Measurements from ENCODE around the gene BEX4. TPM values are rescaled to one million over a fixed set of nuclear protein-coding genes. Genes with fewer than 3 reads are reported as not detected.

BEX4 gene
- total and polyA plus RNA-seq, 2 of the 8 experiments (the other 6 are each of a cell fraction or from before 2014, with no cell fraction given): 27.2 to 45.1 TPM

DNA sequence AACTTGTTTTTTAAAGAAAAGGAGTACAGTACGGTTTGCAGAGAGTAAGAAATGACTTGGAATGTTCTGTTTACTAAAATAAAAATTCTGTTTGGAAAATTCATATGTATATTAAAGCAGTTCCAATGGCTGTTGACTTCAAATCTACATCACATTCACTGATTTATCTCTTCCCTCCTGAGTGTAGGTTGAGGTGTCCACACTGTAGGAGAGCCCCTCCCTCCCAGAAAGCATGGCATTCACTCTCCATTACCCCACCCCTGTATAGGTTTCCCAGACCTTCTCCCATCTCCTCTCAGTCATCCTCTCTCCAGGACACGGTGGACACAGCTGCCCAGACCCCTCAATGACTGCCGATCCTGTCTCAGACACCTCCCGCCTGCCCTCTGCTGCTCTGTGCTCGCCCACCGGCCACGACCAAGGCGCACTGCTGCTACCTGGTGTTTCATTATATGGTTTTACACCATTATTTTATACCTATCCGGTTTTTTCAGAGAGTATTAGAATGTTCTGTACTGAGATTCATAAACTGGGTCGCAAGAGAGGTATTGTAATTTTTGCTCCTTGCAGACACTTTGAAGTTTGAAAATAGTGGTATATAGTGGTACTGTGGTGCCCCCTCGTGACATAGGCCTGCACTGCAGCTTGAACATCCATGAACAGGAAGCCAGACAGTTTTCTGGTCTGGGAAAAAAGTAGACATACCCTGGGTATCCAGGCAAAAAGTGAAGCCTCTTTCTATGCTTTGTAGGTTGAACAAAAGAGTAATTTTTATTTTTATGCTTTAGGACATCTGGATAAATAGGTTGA lies 38.8 kb upstream of the BEX4 start:
- H2BK5ac ChIP-seq (ENCODE audit: low read depth, low read length): no peak overlapping the region
- H3K14ac ChIP-seq (ENCODE audit: insufficient read length): no peak overlapping the region
- H2BK12ac ChIP-seq (ENCODE audit: low read depth, low read length): no peak overlapping the region
- H3K9me3 ChIP-seq (ENCODE audit: insufficient read depth in 2 of 2, low read depth in 1 of 2, low read length in 1 of 2): no peaks in the 10 kb centered on the region
- H4K5ac ChIP-seq (ENCODE audit: insufficient read length, low read depth, low read length): no peak overlapping the region
- H4K20me1 ChIP-seq (replicated peaks in 1 of 2; ENCODE audit: control insufficient read depth in 1 of 2, insufficient read depth in 2 of 2, low read length in 2 of 2): no peaks in the 10 kb centered on the region
- H4K91ac ChIP-seq (replicated peaks; ENCODE audit: insufficient read length, low read length): no peak overlapping the region
- H3K4me2 ChIP-seq (ENCODE audit: insufficient read depth in 1 of 2, low read depth in 2 of 2, low read length in 2 of 2): no peak overlapping the region; a peak in 2 of 4 replicates
- H3K23ac ChIP-seq (ENCODE audit: insufficient read length): no peak overlapping the region
- DNase-seq (ENCODE audit: low read depth in 1 of 2, low spot score in 2 of 2) (peak in 1 of 2 experiments; percentile 70), FAIRE-seq (peak; percentile 90)
- 49% methylated on average over 9 of the region's 11 CpGs; no CpG with 5 or more reads in 1 of the 2 experiments for WGBS, 2 experiments (ENCODE audit: extremely low coverage in 1 of 2, insufficient coverage in 1 of 2, insufficient read length in 1 of 2, insufficient replicate concordance in 2 of 2, low coverage in 1 of 2, low lambda C conversion rate in 2 of 2, missing lambda C conversion rate in 1 of 2)
- no peak overlapping the region for H2AFZ ChIP-seq (ENCODE audit: low read length)
- no peak overlapping the region for H4K8ac ChIP-seq (ENCODE audit: extremely low read depth, insufficient read depth, low read length)
- CTCF ChIA-PET (ENCODE audit: partially characterized antibody): interaction anchor here (0.6 to 4.2 kb wide), 16 partner anchors 8 to 320 kb away, joined by 3 to 40 read pairs (median 3); no protein-coding TSS in a partner anchor
- H3K4me3 ChIP-seq (ENCODE audit: extremely low read depth in 1 of 4, insufficient read depth in 2 of 4, low read depth in 3 of 4, low read length in 4 of 4): peak overlapping the region in 1 of 4 experiments; percentile 30; a peak in 1 of 8 replicates
- no peak overlapping the region for H3K56ac ChIP-seq (replicated peaks; ENCODE audit: insufficient read length, low read depth, low read length)
- no peaks in the 10 kb centered on the region; a peak in 1 of 7 replicates for H3K4me1 ChIP-seq (replicated peaks in 1 of 4; ENCODE audit: control insufficient read depth in 3 of 4, insufficient read depth in 4 of 4, low read length in 3 of 4)
- no peak overlapping the region for H2BK15ac ChIP-seq (ENCODE audit: low read length)
- H3K27ac ChIP-seq (ENCODE audit: low read depth, low read length): no peak overlapping the region
- no peak overlapping the region for H2AK5ac ChIP-seq (ENCODE audit: low read depth, low read length)
- no peaks in the 10 kb centered on the region for H3K27me3 ChIP-seq (replicated peaks in 1 of 4; ENCODE audit: control insufficient read depth in 3 of 4, extremely low read depth in 1 of 4, insufficient read depth in 3 of 4, low read length in 3 of 4)
- POLR2A ChIA-PET (ENCODE audit: partially characterized antibody): interaction anchor here (0.6 kb wide), 2 partner anchors 29 to 1286 kb away, joined by 3 read pairs; no protein-coding TSS in a partner anchor
- no peaks in the 10 kb centered on the region for H3K23me2 ChIP-seq (ENCODE audit: low read depth, low read length)
- no peak overlapping the region for H2BK120ac ChIP-seq (replicated peaks; ENCODE audit: low read depth, low read length)
- H3K4ac ChIP-seq (replicated peaks; ENCODE audit: insufficient read length, low read depth, low read length): no peak overlapping the region
- no peaks in the 10 kb centered on the region for H3K79me2 ChIP-seq (ENCODE audit: control insufficient read depth in 1 of 2, insufficient read depth in 2 of 2, low read length in 2 of 2)
- no peaks in the 10 kb centered on the region for H3K36me3 ChIP-seq (ENCODE audit: control insufficient read depth in 2 of 4, insufficient read depth in 4 of 4, low read length in 3 of 4)
- H3K18ac ChIP-seq (ENCODE audit: extremely low read depth, low read length): no peak overlapping the region
- H3K9ac ChIP-seq (replicated peaks in 1 of 4; ENCODE audit: extremely low read depth in 1 of 4, low read depth in 3 of 4, low read length in 3 of 4): no peak overlapping the region
- no peak overlapping the region for H2BK20ac ChIP-seq (ENCODE audit: low read length)
- H3K79me1 ChIP-seq (ENCODE audit: low read depth, low read length): no peaks in the 10 kb centered on the region
- TF ChIP-seq JUN (IDR thresholded peaks at IDR 0.05; ENCODE audit: low read depth, low read length) (no peak), RAD21 (IDR thresholded peaks at IDR 0.05 in 1 of 2, conservative IDR thresholded peaks at IDR 0.05 in 1 of 2; ENCODE audit: low read depth in 2 of 2, low read length in 2 of 2) (peak; percentile 71 to 78), SRF (IDR thresholded peaks at IDR 0.05; ENCODE audit: low read depth, low read length) (no peak), HDAC2 (IDR thresholded peaks at IDR 0.05; ENCODE audit: borderline replicate concordance in 1 of 2, low read depth in 2 of 2, low read length in 2 of 2) (no peak), CHD2 (IDR thresholded peaks at IDR 0.05; ENCODE audit: low read length) (no peak), EZH2 (IDR thresholded peaks at IDR 0.05; ENCODE audit: low read depth, low read length, severe bottlenecking) (no peak)
- TF ChIP-seq, protein P1, sequence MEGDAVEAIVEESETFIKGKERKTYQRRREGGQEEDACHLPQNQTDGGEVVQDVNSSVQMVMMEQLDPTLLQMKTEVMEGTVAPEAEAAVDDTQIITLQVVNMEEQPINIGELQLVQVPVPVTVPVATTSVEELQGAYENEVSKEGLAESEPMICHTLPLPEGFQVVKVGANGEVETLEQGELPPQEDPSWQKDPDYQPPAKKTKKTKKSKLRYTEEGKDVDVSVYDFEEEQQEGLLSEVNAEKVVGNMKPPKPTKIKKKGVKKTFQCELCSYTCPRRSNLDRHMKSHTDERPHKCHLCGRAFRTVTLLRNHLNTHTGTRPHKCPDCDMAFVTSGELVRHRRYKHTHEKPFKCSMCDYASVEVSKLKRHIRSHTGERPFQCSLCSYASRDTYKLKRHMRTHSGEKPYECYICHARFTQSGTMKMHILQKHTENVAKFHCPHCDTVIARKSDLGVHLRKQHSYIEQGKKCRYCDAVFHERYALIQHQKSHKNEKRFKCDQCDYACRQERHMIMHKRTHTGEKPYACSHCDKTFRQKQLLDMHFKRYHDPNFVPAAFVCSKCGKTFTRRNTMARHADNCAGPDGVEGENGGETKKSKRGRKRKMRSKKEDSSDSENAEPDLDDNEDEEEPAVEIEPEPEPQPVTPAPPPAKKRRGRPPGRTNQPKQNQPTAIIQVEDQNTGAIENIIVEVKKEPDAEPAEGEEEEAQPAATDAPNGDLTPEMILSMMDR (IDR thresholded peaks at IDR 0.05; ENCODE audit: control extremely low read depth in 1 of 3, insufficient read depth in 1 of 3, low read depth in 1 of 3, low read length in 3 of 3): peak; percentile 42 to 69 (median 42); a peak in 3 of 4 replicates
- TF ChIP-seq, protein P2, sequence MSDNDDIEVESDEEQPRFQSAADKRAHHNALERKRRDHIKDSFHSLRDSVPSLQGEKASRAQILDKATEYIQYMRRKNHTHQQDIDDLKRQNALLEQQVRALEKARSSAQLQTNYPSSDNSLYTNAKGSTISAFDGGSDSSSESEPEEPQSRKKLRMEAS (IDR thresholded peaks at IDR 0.05): no peak

Measured in H1 (cell line).